ENCODE data around the gene PRIM2.
"Not testable (repeated sequence)": the region's sequence is repeated elsewhere in the genome, so short reads cannot be mapped to it uniquely, and the experiment has no call there.

The PRIM2 gene

GRCh38 chr6:57368965-57369731, 51.7 kb downstream of the PRIM2 start:
- not testable (repeated sequence) for DNase-seq

- DNase-seq = not testable (repeated sequence)
Measured at GRCh38 chr6:57371779-57372178, 54.3 kb downstream of the PRIM2 start.

DNA sequence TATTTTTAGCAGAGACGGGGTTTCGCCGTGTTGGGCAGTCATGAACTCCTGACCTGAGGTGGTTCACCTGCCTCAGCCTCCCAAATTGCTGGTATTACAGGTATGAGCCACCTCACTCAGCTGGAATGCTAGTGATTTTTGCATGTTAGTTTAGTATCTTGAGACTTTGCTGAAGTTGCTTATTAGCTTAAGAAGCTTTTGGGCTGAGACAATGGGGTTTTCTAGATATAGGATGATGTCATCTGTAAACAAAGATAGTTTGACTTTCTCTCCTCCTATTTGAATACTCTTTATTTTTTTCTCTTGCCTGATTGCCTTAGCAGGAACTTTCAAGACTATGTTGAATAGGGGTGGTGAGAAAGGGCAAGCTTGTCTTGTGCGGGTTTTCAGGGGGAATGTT, 57.3 kb downstream of the PRIM2 start:
- DNase-seq = not testable (repeated sequence)

DNA sequence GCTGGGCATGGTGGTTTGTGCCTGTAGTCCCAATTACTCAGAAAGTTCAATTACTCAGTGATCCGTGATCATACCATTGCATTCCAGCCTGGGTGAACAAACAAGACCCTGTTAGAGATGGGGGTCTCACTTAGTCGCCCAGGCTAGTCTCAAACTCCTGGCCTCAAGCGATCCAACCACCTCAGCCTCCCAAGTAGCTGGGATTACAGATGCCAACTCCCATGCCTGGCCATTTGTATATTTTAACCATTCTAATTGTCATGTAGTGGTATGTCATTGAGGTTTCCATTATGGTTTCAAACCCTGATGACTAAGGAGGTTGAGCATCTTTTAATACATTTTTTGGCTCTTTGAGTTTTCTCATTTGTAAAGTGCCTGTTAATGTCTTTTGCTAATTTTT, 58.7 kb downstream of the PRIM2 start:
- not testable (repeated sequence) for DNase-seq

GRCh38 chr6:57389038-57389592, 71.7 kb downstream of the PRIM2 start:
- not testable (repeated sequence) for DNase-seq

DNA sequence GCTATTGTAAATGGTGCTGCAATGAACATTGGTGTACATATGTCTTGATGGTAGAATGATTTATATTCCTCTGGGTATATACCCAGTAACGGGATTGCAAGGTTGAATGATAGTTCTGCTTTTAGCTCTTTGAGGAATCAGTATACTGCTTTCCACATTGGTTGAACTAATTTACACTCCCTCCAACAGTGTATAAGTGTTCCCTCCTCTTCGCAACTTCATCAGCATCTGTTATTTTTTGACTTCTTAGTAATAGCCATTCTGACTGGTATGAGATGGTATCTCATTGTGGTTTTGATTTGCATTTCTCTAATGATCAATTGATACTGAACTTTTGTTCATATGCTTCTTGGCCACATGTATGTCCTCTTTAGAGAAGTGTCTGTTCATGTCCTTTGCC, 73.4 kb downstream of the PRIM2 start:
- not testable (repeated sequence) for DNase-seq

DNA sequence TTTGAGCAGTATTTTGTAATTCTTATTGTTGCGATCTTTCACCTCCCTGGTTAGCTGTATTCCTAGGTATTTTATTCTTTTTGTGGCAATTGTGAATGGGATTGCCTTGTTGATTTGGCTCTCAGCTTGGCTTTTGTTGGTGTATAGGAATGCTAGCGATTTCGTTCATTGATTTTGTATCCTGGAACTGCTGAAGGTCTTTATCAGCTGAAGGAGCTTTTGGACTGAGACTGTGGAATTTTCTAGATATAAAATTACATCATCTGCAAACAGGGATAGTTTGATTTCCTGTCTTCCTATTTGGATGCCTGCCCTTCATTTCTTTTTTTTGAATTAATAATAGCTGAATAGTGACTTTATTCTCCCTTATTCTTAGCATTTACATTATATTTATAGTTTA, 74.6 kb downstream of the PRIM2 start:
- not testable (repeated sequence) for DNase-seq

DNA sequence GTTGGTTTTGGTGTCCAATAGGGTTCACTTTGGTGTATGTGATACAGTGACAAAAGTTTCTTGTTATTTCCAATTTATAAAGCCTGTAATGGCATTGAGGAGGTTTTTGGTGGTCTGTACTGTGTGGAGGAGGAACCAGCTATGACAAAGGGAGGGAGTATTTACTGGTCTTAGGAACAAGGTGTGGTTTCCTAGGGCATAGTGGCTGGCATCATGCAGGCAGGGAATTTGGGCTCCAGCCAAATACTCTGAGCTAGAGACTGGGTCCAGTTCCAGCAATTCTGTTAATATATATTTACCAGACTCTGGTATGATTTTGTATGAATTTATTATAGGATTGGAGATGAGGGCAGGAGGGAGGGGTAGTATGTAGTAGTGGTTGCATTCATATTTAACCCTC, 101.9 kb downstream of the PRIM2 start:
- DNase-seq = not testable (repeated sequence)

DNA sequence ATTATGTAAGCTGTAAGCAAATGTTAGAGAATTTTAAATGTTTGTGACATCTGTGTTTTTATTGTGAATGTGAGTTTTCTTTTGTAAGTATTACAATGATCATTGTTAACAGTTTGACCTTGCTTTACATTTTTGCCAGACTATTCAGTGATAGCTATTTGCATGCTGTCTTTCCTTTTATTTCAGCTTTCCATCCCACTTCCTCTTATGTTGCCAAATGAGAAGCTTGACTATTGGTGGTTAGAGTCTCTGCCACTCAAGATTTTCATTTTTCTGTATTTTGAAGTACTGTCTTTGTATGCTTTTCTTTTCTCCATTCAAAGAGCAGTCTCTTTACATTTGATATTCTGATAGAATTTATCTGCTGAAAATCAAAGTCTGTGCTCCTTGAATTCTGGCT, 104.1 kb downstream of the PRIM2 start:
- peak in 2 of 4 experiments; percentile 8 to 26 for DNase-seq

DNA sequence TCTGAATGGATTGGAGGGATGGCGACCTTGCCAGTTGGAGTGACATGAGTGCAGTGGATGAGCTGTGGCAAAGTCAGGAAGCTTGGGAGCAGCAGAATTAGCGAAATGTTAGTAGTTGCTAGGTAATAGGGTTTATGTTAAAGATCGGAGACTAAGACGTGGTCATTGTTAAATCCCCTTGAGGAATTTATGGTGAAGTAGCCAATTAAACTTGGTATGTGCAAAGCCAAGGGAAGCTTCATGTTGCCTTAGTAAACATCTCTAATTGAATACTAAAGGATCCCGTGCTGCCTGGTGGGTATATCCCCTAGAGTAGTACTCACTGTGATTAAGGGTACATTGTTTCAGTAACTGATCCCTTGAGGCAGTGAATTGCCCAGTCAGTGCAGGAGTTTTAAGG, 106.0 kb downstream of the PRIM2 start:
- DNase-seq = no peak

GRCh38 chr6:57431742-57432141, 114.3 kb downstream of the PRIM2 start:
- not testable (repeated sequence) for DNase-seq

GRCh38 chr6:57432157-57432556, 114.7 kb downstream of the PRIM2 start:
- DNase-seq = peak in 2 of 4 experiments; percentile 22 to 29

GRCh38 chr6:57432919-57433684, 115.7 kb downstream of the PRIM2 start:
- peak; percentile 5 to 54 (median 34) for DNase-seq

- DNase-seq = not testable (repeated sequence)
Measured at GRCh38 chr6:57433790-57434189, 116.4 kb downstream of the PRIM2 start.

DNA sequence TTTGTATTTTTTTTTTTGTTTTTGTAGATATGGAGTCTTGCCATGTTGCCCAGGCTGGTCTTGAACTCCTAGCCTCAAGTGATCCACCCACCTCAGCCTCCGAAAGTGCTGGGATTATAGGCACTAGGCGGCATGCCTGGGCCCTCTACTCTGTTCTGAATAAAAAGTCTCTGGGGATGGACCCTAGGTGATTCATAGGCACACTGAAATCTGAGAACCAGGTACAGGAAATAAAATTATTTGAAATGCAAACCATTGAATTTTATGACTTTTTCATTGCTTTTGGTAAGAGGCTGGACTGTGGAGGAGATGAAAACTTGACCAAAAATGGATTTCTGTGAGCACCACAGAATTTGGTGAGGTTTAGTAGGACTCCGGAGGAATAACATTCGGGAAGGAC, 117.5 kb downstream of the PRIM2 start:
- no peak for DNase-seq

- no peak for DNase-seq
Measured at GRCh38 chr6:57435475-57436160, 118.2 kb downstream of the PRIM2 start.

DNA sequence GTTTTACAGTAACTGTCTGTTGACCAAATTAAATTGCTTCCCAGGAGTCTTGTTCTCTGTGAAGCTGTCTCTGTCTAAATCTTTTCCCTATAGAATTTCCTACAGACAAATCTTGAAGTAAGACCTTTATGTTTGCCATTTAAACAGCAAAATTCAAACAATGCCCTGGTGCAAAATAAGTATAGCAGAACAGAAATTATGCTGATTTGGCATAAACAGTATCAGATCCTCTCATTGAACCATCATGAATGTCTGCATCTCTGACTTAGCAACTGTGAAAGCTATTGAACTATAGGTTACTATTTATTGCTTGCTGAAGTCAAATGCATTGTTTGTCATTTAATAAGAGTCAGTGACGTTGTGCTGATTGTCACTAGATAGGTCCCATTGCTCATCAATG, 123.3 kb downstream of the PRIM2 start:
- not testable (repeated sequence) for DNase-seq

- DNase-seq = peak in 3 of 4 experiments; percentile 20 to 38 (median 36)
Measured at GRCh38 chr6:57442133-57442532, 124.7 kb downstream of the PRIM2 start.

- not testable (repeated sequence) for DNase-seq
Measured at GRCh38 chr6:57443181-57443580, 125.8 kb downstream of the PRIM2 start.

DNA sequence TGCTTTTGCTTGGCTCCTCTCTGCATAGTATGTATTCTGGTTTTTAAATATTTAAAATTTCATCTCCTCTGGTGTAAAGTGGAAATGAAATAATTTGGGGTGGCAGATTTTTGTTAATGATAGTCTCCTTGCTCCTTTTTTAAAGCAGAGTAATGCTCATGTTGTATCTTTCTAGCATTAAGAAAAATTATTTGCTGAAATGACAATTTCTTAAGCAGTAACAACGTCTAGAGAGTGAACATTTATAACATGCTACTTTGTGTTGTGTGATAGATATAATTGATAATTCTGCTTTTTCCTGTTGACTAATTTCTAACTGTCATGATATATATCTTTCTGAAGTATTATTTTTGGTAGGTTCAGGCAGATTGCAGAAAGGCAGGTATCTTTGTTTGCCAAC, 127.4 kb downstream of the PRIM2 start:
- DNase-seq = not testable (repeated sequence)

DNA sequence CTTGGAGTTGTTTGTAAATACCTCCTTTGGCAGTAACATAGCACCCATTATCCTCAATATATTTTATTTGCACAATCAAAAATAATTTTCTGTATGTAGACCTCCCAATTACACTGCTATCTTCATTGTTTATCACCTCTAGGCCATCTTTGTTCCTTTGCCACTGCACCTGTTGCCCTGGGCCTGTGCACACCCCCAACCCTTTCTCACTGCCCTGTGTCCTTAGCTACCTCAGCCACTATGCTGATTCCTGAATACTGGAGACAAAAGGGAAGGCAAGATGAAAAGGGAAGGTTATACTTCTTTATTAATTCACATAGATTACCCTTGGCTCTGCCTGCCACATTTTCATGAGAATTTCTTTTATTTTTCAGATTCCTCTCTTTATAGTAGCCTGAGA, 127.9 kb downstream of the PRIM2 start:
- not testable (repeated sequence) for DNase-seq

DNA sequence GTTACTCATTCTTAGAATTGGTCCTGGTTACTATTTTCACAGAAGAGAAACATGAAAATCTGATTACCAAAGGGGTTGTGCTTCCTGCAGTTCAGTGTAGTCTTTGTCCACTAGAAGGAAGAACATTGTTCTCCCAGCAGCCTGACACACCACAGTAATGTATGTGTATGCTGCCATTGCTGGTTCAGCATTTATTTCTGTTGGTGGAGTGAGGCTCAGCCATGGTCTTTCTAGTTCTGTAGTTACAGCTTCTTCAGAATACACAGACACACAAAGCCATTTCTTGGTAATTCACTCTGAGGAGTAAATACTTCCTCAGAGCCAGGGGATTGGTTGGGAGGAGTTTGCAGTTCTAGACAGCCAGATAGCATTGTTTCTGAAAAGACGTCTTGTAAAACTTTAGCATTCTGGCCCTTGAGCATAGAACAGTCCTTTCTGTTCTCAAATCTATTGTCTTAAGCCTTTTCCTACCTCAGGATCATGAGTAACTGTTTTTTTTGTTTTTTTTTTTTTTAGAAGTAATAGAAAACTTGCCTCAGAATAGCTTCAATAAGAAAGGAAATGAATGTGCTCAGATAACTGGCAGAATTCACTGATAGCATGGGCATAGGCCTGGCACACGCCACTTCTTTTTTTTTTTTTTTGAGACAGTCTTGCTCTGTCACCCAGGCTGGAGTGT, 128.5 kb downstream of the PRIM2 start:
- DNase-seq = not testable (repeated sequence)

All from suppressor macrophage (primary cell).